ENCODE measurements around the gene STAP1.
"Not testable (repeated sequence)": the region's sequence is repeated elsewhere in the genome, so short reads cannot be mapped to it uniquely, and the experiment has no call there.

Gene STAP1

DNA sequence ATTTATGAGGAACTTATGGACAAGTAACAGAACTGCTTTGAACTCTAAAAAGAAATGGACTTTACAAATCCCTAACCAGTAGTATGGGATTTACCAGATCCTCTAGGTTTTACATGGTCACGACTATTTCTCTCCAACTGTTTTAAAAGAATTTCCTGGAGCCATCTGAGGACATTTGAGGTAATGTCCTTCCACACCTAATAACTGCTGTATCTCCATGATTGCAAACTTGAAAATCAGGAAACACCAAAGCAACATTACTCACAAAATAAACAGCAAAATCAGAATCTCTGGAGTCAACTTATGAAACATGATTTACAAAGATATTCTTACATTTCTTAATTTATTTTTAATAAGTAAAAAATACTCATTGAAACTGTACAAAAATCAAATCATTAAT lies 58.0 kb downstream of the STAP1 start:
- no peak for DNase-seq (ENCODE audit: low read depth in 2 of 2)

DNA sequence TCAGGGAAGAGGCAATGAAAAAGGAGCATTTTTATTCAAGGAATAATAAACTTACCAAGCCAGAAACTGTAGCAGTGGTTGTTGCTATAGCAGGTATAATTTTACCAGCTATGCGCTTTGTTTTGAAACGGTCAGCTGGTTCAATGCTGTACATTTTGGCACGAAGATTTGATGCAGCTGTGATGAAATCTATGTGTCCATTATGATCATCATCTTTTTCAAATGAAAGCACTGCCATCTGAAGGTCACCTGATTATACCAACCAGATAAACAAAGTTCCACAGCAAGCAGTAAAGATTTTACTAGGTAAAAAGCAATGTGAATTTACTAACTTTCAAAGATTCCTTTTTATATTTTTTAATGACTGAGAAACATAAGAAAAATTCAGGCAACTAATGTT lies 66.4 kb downstream of the STAP1 start:
- no peak for DNase-seq (ENCODE audit: low read depth in 2 of 2)

DNA sequence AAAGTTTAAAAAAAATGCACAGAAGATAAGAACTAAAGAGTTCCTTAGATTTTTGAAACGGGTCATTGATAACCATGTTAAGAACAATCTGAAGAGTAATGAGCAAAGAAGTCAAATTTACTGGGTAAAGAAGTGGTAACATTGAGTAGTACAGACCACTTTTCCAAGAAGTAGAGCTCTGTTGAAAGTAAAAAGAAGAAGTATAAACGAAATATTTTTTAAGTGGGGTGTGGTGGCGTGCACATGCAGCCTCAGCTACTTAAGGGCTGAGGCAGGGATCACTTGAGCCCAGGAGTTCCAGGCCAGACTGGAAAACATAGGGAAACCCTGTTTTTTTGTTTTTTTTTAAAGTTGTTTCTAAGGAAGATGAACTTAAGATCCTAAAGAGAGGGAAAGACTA lies 74.0 kb downstream of the STAP1 start:
- DNase-seq (ENCODE audit: low read depth in 2 of 2), result no peak

DNA sequence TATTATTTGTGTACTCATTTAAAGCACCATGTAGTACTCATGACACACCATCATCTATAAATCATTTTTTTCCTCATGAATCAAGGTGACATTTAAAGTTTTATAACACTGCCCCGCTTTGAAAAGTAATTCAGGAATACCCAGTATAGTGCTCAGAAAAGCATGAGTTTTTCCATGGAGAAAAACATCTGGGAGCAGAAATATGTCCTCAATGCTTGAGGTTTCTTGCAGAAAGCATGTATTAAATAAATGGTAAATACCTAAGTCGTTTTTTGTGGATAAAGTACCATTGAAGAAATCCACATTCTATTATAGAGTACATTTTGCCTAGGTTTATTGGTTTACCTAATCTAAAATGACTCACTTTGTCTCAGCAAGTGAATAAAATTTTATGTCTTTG lies 76.2 kb downstream of the STAP1 start:
- DNase-seq (ENCODE audit: low read depth in 2 of 2), result no peak

DNA sequence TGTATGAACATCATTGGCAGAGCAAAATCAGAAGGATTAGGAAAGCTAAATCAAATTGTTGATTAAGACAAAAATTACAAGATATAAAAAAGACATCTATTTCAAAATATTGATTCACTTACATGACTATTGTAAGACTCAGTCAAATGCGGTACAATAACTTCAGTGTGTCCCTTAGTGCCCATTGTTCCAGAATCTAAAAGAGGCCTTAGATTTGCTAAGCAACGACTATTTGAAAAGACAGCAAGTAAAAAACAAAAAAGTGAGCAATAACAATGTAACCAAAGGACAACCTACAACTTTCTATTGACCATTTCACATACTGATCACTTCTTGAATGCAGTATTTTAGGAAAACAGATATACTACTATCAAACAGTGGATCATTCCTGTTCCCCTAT lies 76.8 kb downstream of the STAP1 start:
- DNase-seq (ENCODE audit: low read depth in 2 of 2), result no peak

DNA sequence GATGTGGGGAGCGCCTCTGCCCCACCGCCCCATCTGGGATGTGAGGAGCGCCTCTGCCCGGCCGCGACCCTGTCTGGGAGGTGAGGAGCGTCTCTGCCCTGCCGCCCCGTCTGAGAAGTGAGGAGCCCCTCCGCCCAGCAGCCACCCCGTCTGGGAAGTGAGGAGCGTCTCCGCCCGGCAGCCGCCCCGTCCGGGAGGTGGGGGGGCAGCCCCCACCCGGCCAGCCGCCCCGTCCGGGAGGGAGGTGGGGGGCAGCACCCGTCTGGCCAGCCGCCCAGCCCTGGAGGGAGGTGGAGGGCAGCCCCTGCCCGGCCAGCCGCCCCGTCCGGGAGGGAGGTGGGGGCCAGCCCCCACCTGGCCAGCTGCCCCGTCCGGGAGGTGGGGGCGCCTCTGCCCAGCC lies 78.5 kb downstream of the STAP1 start:
- DNase-seq (ENCODE audit: low read depth in 2 of 2), result not testable (repeated sequence)

DNA sequence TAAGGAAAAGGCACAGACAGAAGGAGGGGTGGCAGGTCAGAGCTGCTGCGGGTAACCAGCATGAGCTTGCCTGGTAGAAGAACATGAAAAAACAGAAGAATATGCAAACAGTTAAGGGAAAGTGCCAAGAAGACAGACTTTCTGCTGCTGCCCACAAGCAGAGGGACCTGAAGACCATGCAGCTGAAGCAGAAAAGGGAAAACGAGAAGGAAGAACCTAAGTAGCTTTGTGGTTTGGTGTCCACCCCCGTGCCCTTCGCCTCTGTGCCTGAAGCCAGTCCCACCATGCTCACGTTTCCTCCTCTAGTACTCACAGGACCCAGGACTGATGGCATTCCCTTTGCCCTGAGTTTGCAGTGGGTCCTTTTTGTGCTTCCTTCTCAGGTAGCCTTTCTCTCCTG lies 79.6 kb downstream of the STAP1 start:
- DNase-seq (ENCODE audit: low read depth in 2 of 2), result no peak

DNA sequence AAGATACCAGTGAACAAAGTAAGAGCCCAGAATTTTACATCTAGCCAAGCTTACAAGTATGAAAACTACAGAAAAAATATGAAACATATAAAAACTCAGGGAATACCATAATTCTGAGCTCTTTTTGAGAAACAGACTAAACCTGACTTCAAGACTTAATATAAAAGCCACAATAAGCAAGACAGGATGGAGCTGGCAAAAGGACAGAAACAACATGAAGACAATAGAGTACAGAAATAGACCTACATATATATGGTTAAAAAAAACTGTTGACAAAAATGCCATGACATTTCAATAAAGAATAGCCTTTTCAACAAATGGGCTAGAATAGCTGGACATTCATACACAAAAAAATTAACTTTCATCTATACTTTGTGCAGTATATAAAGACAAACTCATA lies 93.0 kb downstream of the STAP1 start:
- no peak for DNase-seq (ENCODE audit: low read depth in 2 of 2)

Data from stimulated activated CD4-positive, alpha-beta T cell treated with anti-CD3 and anti-CD28 coated beads, Interleukin-4, amount 100 ng/mL, for 48 hours (primary cell).